Upper lobe of left lung (tissue), 6 donors: Measurements from ENCODE around the gene DENND1A. TPM values are rescaled to one million over a fixed set of nuclear protein-coding genes. Genes with fewer than 3 reads are reported as not detected.

Experiments used
- ATAC-seq, 2 donors: fragments of 200-7000 bp; cut with Tn5 transposase; one replicate each; pipeline ENCODE4 v1.9.1; 2022; ENCODE audit warnings: mild to moderate bottlenecking in 2 of 2, moderate library complexity in 2 of 2; ENCODE audit not compliant: low FRiP score in 2 of 2
- DNase-seq, 2 donors: peaks; one replicate each; pipeline ENCODE4 v3.0.0-alpha.2; 2019 to 2020
- H3K27ac ChIP-seq, 4 donors: fragments of 200-600 bp; sonication (generic); one replicate each; pipeline ENCODE4 v1.5.1; 2016 to 2019
- H3K27me3 ChIP-seq, 4 donors: fragments of 200-600 bp; sonication (generic); one replicate each; pipeline ENCODE4 v1.5.1; 2017 to 2019
- H3K36me3 ChIP-seq, 4 donors: fragments of 200-600 bp; sonication (generic); one replicate each; pipeline ENCODE4 v1.5.1; 2016 to 2019
- H3K4me1 ChIP-seq, 4 donors: fragments of 200-600 bp; sonication (generic); one replicate each; pipeline ENCODE4 v1.5.1; 2018 to 2019
- H3K4me3 ChIP-seq, 4 donors: fragments of 200-600 bp; sonication (generic); one replicate each; pipeline ENCODE4 v1.5.1; 2017 to 2019; ENCODE audit warnings: mild to moderate bottlenecking in 2 of 4, moderate library complexity in 1 of 4
- H3K9me3 ChIP-seq, 4 donors: fragments of 200-600 bp; sonication (generic); one replicate each; pipeline ENCODE4 v1.5.1; 2018 to 2019
- CTCF ChIP-seq, 6 experiments: fragments of 450-650 bp in 4 of 6; fragments of 200-600 bp in 2 of 6; sonication (generic) in 2 of 6; IDR thresholded peaks; one replicate each; pipeline ENCODE4 v1.5.1; 2016 to 2019; ENCODE audit warnings: antibody characterized with exemption in 6 of 6
- EP300 ChIP-seq, 4 donors: sonication (generic); formaldehyde crosslinking; IDR thresholded peaks; one replicate each; pipeline ENCODE4 v1.5.1; 2017; ENCODE audit warnings: antibody characterized with exemption in 4 of 4, control low read depth in 2 of 4
- POLR2A ChIP-seq, 4 donors: fragments of 450-650 bp; IDR thresholded peaks; one replicate each; pipeline ENCODE4 v1.5.1; 2016 to 2017; ENCODE audit warnings: antibody characterized with exemption in 4 of 4, mild to moderate bottlenecking in 2 of 4
- POLR2AphosphoS5 ChIP-seq, 2 donors: sonication (generic); formaldehyde crosslinking; IDR thresholded peaks; one replicate each; pipeline ENCODE4 v1.5.1; 2017; ENCODE audit warnings: antibody characterized with exemption in 2 of 2
- WGBS, 2 donors: methylation state at CpG; one replicate each; pipeline ENCODE4 v1.1.5; 2017 to 2018; 5-methylcytosine and 5-hydroxymethylcytosine counted together
- total RNA-seq, 6 donors: library from RNA; depleted of rRNA in 4 of 6; stranded (reverse); fragments of >200 nt in 4 of 6; gene quantifications; one replicate each; pipeline versions ENCODE4 v1.1.0 to v1.2.1, GENCODE V29; 2016 to 2021
- donor health status: DM: no; HTN: no; CAD: no; lungs with moderate emphysema.
- donor health status: DM: no; HTN: yes; CAD: no; lungs with severe emphysema.

Gene DENND1A
- total RNA-seq, 6 donors from 2014 or later, result 9.8 to 46.1 (median 16.0) TPM

GRCh38 chr9:123508048-123508447, 421.9 kb downstream of the DENND1A start:
- WGBS, 2 donors, result 79 to 80% methylated on average over 6 of the region's 6 CpGs
- no peak overlapping the region for H3K27ac ChIP-seq

GRCh38 chr9:123505496-123505895, 424.4 kb downstream of the DENND1A start:
- H3K27ac ChIP-seq, result no peak overlapping the region
- H3K4me3 ChIP-seq, result no peak overlapping the region
- H3K4me1 ChIP-seq, result no peaks in the 10 kb centered on the region
- DNase-seq, result no peak
- H3K36me3 ChIP-seq, result no peaks in the 10 kb centered on the region
- WGBS, 2 donors, result 74 to 80% methylated on average over 7 of the region's 7 CpGs
- TF ChIP-seq CTCF (IDR thresholded peaks at IDR 0.05) (no peak), POLR2A (IDR thresholded peaks at IDR 0.05) (no peak), EP300 (IDR thresholded peaks at IDR 0.05) (no peak), POLR2AphosphoS5 (IDR thresholded peaks at IDR 0.05) (no peak)
- H3K27me3 ChIP-seq, result no peaks in the 10 kb centered on the region
- ATAC-seq, result no peak
- no peaks in the 10 kb centered on the region for H3K9me3 ChIP-seq

More at GRCh38 chr9:123508048-123508447, 421.9 kb downstream of the DENND1A start:
- ATAC-seq (peak in 1 of 2 donors; percentile 47), DNase-seq (no peak)
- H3K4me3 ChIP-seq, result no peak overlapping the region
- TF ChIP-seq EP300 (IDR thresholded peaks at IDR 0.05) (no peak), POLR2AphosphoS5 (IDR thresholded peaks at IDR 0.05) (no peak), CTCF (IDR thresholded peaks at IDR 0.05) (no peak), POLR2A (IDR thresholded peaks at IDR 0.05) (no peak)
- no peaks in the 10 kb centered on the region for H3K9me3 ChIP-seq
- H3K4me1 ChIP-seq, result no peaks in the 10 kb centered on the region
- no peaks in the 10 kb centered on the region for H3K27me3 ChIP-seq
- H3K36me3 ChIP-seq, result no peaks in the 10 kb centered on the region

GRCh38 chr9:123500336-123500735, 429.6 kb downstream of the DENND1A start:
- Histone ChIP-seq H3K27me3 (no peaks in the 10 kb centered on the region), H3K9me3 (no peaks in the 10 kb centered on the region), H3K36me3 (no peaks in the 10 kb centered on the region), H3K27ac (no peak overlapping the region), H3K4me1 (no peaks in the 10 kb centered on the region), H3K4me3 (no peak overlapping the region)
- TF ChIP-seq POLR2A (IDR thresholded peaks at IDR 0.05) (no peak), EP300 (IDR thresholded peaks at IDR 0.05) (no peak), POLR2AphosphoS5 (IDR thresholded peaks at IDR 0.05) (no peak), CTCF (IDR thresholded peaks at IDR 0.05) (no peak)
- WGBS, 2 donors, result 61 to 75% methylated on average over 3 of the region's 3 CpGs
- ATAC-seq (no peak), DNase-seq (no peak)

- Histone ChIP-seq H3K9me3 (no peaks in the 10 kb centered on the region), H3K4me3 (no peak overlapping the region), H3K4me1 (no peaks in the 10 kb centered on the region), H3K36me3 (no peaks in the 10 kb centered on the region), H3K27ac (no peak overlapping the region), H3K27me3 (no peaks in the 10 kb centered on the region)
- no peak for DNase-seq
- TF ChIP-seq CTCF (IDR thresholded peaks at IDR 0.05) (no peak), POLR2A (IDR thresholded peaks at IDR 0.05) (no peak), POLR2AphosphoS5 (IDR thresholded peaks at IDR 0.05) (no peak), EP300 (IDR thresholded peaks at IDR 0.05) (no peak)
- no peak for ATAC-seq
- WGBS, 2 donors, result 95 to 96% methylated on average over 1 of the region's 1 CpG
Observed at GRCh38 chr9:123497830-123498229, 432.1 kb downstream of the DENND1A start.

GRCh38 chr9:123495731-123496130, 434.2 kb downstream of the DENND1A start:
- H3K4me1 ChIP-seq, result no peaks in the 10 kb centered on the region
- no peaks in the 10 kb centered on the region for H3K36me3 ChIP-seq
- 94 to 96% methylated on average over 7 of the region's 7 CpGs for WGBS, 2 donors
- DNase-seq (no peak), ATAC-seq (no peak)
- TF ChIP-seq CTCF (IDR thresholded peaks at IDR 0.05) (no peak), POLR2A (IDR thresholded peaks at IDR 0.05) (no peak), POLR2AphosphoS5 (IDR thresholded peaks at IDR 0.05) (no peak), EP300 (IDR thresholded peaks at IDR 0.05) (no peak)
- no peak overlapping the region for H3K27ac ChIP-seq
- no peak overlapping the region for H3K4me3 ChIP-seq
- H3K27me3 ChIP-seq, result no peaks in the 10 kb centered on the region
- H3K9me3 ChIP-seq, result no peaks in the 10 kb centered on the region
